IMR-90 (cell line): Measurements from ENCODE around the gene PFKFB2. TPM values are rescaled to one million over a fixed set of nuclear protein-coding genes. Genes with fewer than 3 reads are reported as not detected.

ENCODE experiments used
- ATAC-seq: fragments of 200-7000 bp; cut with Tn5 transposase; 2 replicates; pipeline ENCODE4 v1.9.1; 2020; ENCODE audit warnings: low read depth, mild to moderate bottlenecking, moderate library complexity
- BruUV-seq: library from RNA; stranded (reverse); fragments of 400-500 nt; replicated peaks from 2 replicates; lab custom pipeline; 2021; lab: Mats Ljungman, UMichigan
- CTCF ChIA-PET: fragments of 300-600 bp; formaldehyde crosslinking; extraction: SDS; loops from one replicate; lab custom pipeline; 2021; ENCODE audit warnings: antibody characterized with exemption; lab: Yijun Ruan, JAX
- POLR2A ChIA-PET: fragments of 300-600 bp; sonication (Branson Sonifier 250); formaldehyde crosslinking; loops from one replicate; lab custom pipeline; 2022; ENCODE audit warnings: antibody characterized with exemption; ENCODE audit not compliant: unreplicated experiment; lab: Charles Lee
- DNase-seq: peaks from one replicate; pipeline ENCODE4 v3.0.0; 2013
- H2AFZ ChIP-seq: replicated peaks from 2 replicates; pipeline ENCODE3; 2013; ENCODE audit warnings: low read length, mild to moderate bottlenecking; ENCODE audit not compliant: poor library complexity
- H2AK5ac ChIP-seq: 2 replicates; pipeline ENCODE4 v1.6.1; 2013; ENCODE audit warnings: low read depth, low read length, inconsistent platforms
- H2AK9ac ChIP-seq: replicated peaks from 2 replicates; pipeline ENCODE3; 2013; ENCODE audit warnings: mild to moderate bottlenecking, low read depth, low read length, moderate library complexity; ENCODE audit not compliant: poor library complexity
- H2BK120ac ChIP-seq: 2 replicates; pipeline ENCODE4 v1.6.1; 2013; ENCODE audit warnings: low read depth, low read length, inconsistent platforms
- H2BK15ac ChIP-seq: 3 replicates; pipeline ENCODE4 v1.6.1; 2013; ENCODE audit warnings: low read depth, low read length, inconsistent platforms
- H2BK20ac ChIP-seq: 2 replicates; pipeline ENCODE4 v1.6.1; 2013; ENCODE audit warnings: low read depth, mild to moderate bottlenecking, inconsistent platforms, low read length, moderate library complexity
- H2BK5ac ChIP-seq: 2 replicates; pipeline ENCODE4 v1.6.1; 2013; ENCODE audit warnings: mild to moderate bottlenecking, low read depth, low read length, inconsistent platforms; ENCODE audit not compliant: poor library complexity, severe bottlenecking
- H3K14ac ChIP-seq: replicated peaks from 2 replicates; pipeline ENCODE4 v1.6.1; 2013; ENCODE audit warnings: low read depth, low read length, inconsistent platforms
- H3K18ac ChIP-seq: 2 replicates; pipeline ENCODE4 v1.6.1; 2013; ENCODE audit warnings: low read depth, low read length, control low read depth
- H3K23ac ChIP-seq: 2 replicates; pipeline ENCODE4 v1.6.1; 2013; ENCODE audit warnings: low read depth, low read length, inconsistent platforms
- H3K27ac ChIP-seq: 2 replicates; pipeline ENCODE4 v1.5.1; 2013; ENCODE audit warnings: mild to moderate bottlenecking, control low read depth, low read length; ENCODE audit not compliant: insufficient read depth
- H3K27me3 ChIP-seq: 2 replicates; pipeline ENCODE4 v1.6.1; 2013; ENCODE audit warnings: low read length; ENCODE audit not compliant: control insufficient read depth, insufficient read depth
- H3K36me3 ChIP-seq: 2 replicates; pipeline ENCODE4 v1.6.1; 2013; ENCODE audit warnings: low read length, mixed read lengths; ENCODE audit not compliant: control insufficient read depth, insufficient read depth
- H3K4ac ChIP-seq: 2 replicates; pipeline ENCODE4 v1.6.1; 2013; ENCODE audit warnings: low read depth, low read length, inconsistent platforms
- H3K4me1 ChIP-seq: 2 replicates; pipeline ENCODE4 v1.6.1; 2013; ENCODE audit warnings: low read length, mixed read lengths; ENCODE audit not compliant: control insufficient read depth, insufficient read depth
- H3K4me2 ChIP-seq: 2 replicates; pipeline ENCODE4 v1.6.1; 2013; ENCODE audit warnings: low read depth, mild to moderate bottlenecking, control low read depth, low read length, moderate library complexity
- H3K4me3 ChIP-seq: 2 replicates; pipeline ENCODE4 v1.5.1; 2013; ENCODE audit warnings: low read depth, mild to moderate bottlenecking, control low read depth, low read length, moderate library complexity; ENCODE audit not compliant: insufficient read depth
- H3K56ac ChIP-seq: 2 replicates; pipeline ENCODE4 v1.6.1; 2013; ENCODE audit warnings: low read length, inconsistent platforms; ENCODE audit not compliant: insufficient read depth; ENCODE audit errors: extremely low read depth
- H3K79me1 ChIP-seq, 2 experiments: 2 replicates each; pipeline ENCODE4 v1.6.1; 2013; ENCODE audit warnings: low read length in 2 of 2, inconsistent platforms in 1 of 2, low read depth in 1 of 2
- H3K9ac ChIP-seq: 2 replicates; pipeline ENCODE4 v1.6.1; 2013; ENCODE audit warnings: low read depth, low read length, control low read depth
- H3K9me1 ChIP-seq: 2 replicates; pipeline ENCODE4 v1.6.1; 2013; ENCODE audit warnings: low read length, inconsistent platforms; ENCODE audit not compliant: insufficient read depth
- H3K9me3 ChIP-seq: 2 replicates; pipeline ENCODE4 v1.6.1; 2013; ENCODE audit warnings: low read length; ENCODE audit not compliant: control insufficient read depth, insufficient read depth
- H4K20me1 ChIP-seq: 2 replicates; pipeline ENCODE4 v1.6.1; 2013; ENCODE audit warnings: low read length, inconsistent platforms; ENCODE audit not compliant: insufficient read depth
- H4K5ac ChIP-seq: 2 replicates; pipeline ENCODE4 v1.6.1; 2013; ENCODE audit warnings: mild to moderate bottlenecking, low read depth, low read length, control low read depth
- H4K8ac ChIP-seq, 2 experiments: 2 replicates each; pipeline ENCODE4 v1.6.1; 2013; ENCODE audit warnings: low read depth in 2 of 2, low read length in 2 of 2, control low read depth in 1 of 2, inconsistent platforms in 1 of 2
- H4K91ac ChIP-seq: 2 replicates; pipeline ENCODE4 v1.6.1; 2013; ENCODE audit warnings: low read depth, low read length, inconsistent platforms; ENCODE audit not compliant: insufficient read depth
- CHD1 ChIP-seq: IDR thresholded peaks from 2 replicates; pipeline ENCODE4 v1.6.1; 2012; ENCODE audit warnings: low read depth, low read length, improper control_type of control experiment
- MAFK ChIP-seq: IDR thresholded peaks from 2 replicates; pipeline ENCODE4 v1.6.1; 2012; ENCODE audit warnings: low read depth, low read length, improper control_type of control experiment
- WGBS, 2 experiments: methylation state at CpG; one replicate each; pipeline versions ENCODE4 v1.1.5 to v1.1.7; 2013; ENCODE audit warnings: missing lambda C conversion rate in 2 of 2; ENCODE audit not compliant: insufficient read length in 1 of 2; ENCODE audit errors: extremely low coverage in 2 of 2; 5-methylcytosine and 5-hydroxymethylcytosine counted together
- dilution Hi-C: fragments of 300-500 bp; cut with HindIII; formaldehyde crosslinking; loops from one replicate; pipeline ENCODE4 v1.14.3; 2018; ENCODE audit warnings: low sequenced_read_pairs; ENCODE audit not compliant: unreplicated experiment
- in situ Hi-C: fragments of 300-500 bp; cut with MboI; formaldehyde crosslinking; loops from 3 replicates; pipeline ENCODE4 v1.14.3; 2019; ENCODE audit warnings: low sequenced_read_pairs, inconsistent platforms, mixed read lengths
- intact Hi-C: fragments of 100-400 bp; cut with micrococcal nuclease; formaldehyde crosslinking; loops from 2 replicates; pipeline ENCODE4 v1.10.0; 2022
- polyA plus RNA-seq, 3 experiments: library from polyadenylated mRNA; depleted of rRNA; stranded (reverse); fragments of >200 nt; gene quantifications; 2 replicates each; pipeline ENCODE4 v1.2.3, GENCODE V29; 2012; ENCODE audit warnings: low replicate concordance in 1 of 3
- total RNA-seq: library from RNA; depleted of rRNA; stranded (reverse); fragments of >200 nt; gene quantifications from 2 replicates; pipeline ENCODE4 v1.2.3, GENCODE V29; 2012

The PFKFB2 gene
- total and polyA plus RNA-seq, 2 of the 4 experiments (the other 2 are of a cell fraction): 0.62 to 1.3 TPM

GRCh38 chr1:207081806-207082205, 28.7 kb downstream of the PFKFB2 start:
- in situ Hi-C loops: no loop called here
- CTCF ChIA-PET: interaction anchor here (0.7 to 1.2 kb wide), 2 partner anchors 315 to 417 kb away, joined by 3 to 4 read pairs; no protein-coding TSS in a partner anchor
- intact Hi-C loops: no loop called here

More at GRCh38 chr1:207081806-207082205, 28.7 kb downstream of the PFKFB2 start:
- Histone ChIP-seq H2AK5ac (no peak overlapping the region), H3K9me3 (no peaks in the 10 kb centered on the region), H3K4ac (no peak overlapping the region), H3K36me3 (no peaks in the 10 kb centered on the region), H3K9ac (no peak overlapping the region), H3K27me3 (peaks cover 12% of the 10 kb centered on the region), H4K8ac (no peak overlapping the region), H4K91ac (no peak overlapping the region), H2BK120ac (no peak overlapping the region), H3K27ac (no peak overlapping the region), H3K4me3 (no peak overlapping the region), H4K5ac (no peak overlapping the region), H4K20me1 (no peaks in the 10 kb centered on the region), H2BK20ac (no peak overlapping the region), H3K23ac (no peak overlapping the region), H3K18ac (no peak overlapping the region), H2BK15ac (no peak overlapping the region), H3K9me1 (no peaks in the 10 kb centered on the region), H3K56ac (no peak overlapping the region), H3K14ac (no peak overlapping the region), H2BK5ac (no peak overlapping the region), H3K4me1 (no peaks in the 10 kb centered on the region), H2AFZ (no peak overlapping the region), H3K79me1 (no peaks in the 10 kb centered on the region), H2AK9ac (no peak overlapping the region), H3K4me2 (no peak overlapping the region)
- no TSS peak for BruUV-seq
- no peak for DNase-seq
- POLR2A ChIA-PET: no interaction called here
- TF ChIP-seq MAFK: peak; percentile 65
- no peak for TF ChIP-seq CHD1
- ATAC-seq: no peak
- WGBS, 2 experiments: no CpG with 5 or more reads among the region's 2 CpGs
- dilution Hi-C loops: no loop called here
